KBM-7 (cell line): ENCODE measurements around the gene SLC30A4.
"Not testable (repeated sequence)": the region's sequence is repeated elsewhere in the genome, so short reads cannot be mapped to it uniquely, and the experiment has no call there.

Experiments
- DNase-seq: peaks from one replicate; pipeline ENCODE4 v3.0.0-alpha.2; 2015
- in situ Hi-C: fragments of 300-500 bp; cut with MboI; formaldehyde crosslinking; loops from 2 replicates; pipeline ENCODE4 v1.14.3; 2020; ENCODE audit warnings: low sequenced_read_pairs, low pct_unique_long_range_greater_than_20kb, mixed read lengths

SLC30A4 gene

GRCh38 chr15:45521596-45522327 is 793 bp downstream of the SLC30A4 start:
- in situ Hi-C loops, result no loop called here
- DNase-seq, result peak; percentile 54

DNA sequence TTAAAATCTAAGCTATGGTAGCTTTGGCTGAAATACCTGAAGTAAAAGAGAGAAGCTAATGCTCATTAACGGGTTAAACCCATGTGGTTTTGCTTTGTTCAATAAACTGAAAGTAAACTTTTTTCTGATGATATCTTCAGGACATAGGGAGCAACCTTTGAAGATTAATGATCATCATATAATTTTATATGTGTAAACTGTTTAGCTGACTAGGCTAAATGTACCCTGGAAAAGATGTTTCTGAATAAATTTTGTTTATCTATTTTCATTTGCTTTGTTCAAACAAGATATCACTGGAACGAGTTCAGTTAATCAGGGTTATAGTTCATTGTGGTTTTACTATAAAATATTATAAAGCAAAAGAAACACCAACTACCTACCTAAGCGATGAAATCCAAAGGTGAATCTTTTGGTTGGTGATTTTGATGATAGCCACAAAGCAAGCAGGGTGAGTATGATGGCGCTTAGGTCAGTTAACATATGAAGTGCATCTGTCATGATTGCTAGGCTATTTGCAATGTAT is 11.7 kb downstream of the SLC30A4 start:
- in situ Hi-C loops, result no loop called here
- DNase-seq, result no peak

GRCh38 chr15:45507143-45507542 is 15.4 kb downstream of the SLC30A4 start:
- DNase-seq, in situ Hi-C loops: not testable (repeated sequence)

GRCh38 chr15:45499426-45499825 is 23.1 kb downstream of the SLC30A4 start:
- in situ Hi-C loops, result no loop called here
- DNase-seq, result no peak

- no peak for DNase-seq
- in situ Hi-C loops, result no loop called here
Measured at GRCh38 chr15:45498701-45499100, 23.9 kb downstream of the SLC30A4 start.

- no peak for DNase-seq
- in situ Hi-C loops, result no loop called here
Measured at GRCh38 chr15:45497261-45497660, 25.3 kb downstream of the SLC30A4 start.

- in situ Hi-C loops, result no loop called here
Measured at GRCh38 chr15:45496658-45497057, 25.9 kb downstream of the SLC30A4 start.

GRCh38 chr15:45495588-45495987 is 27.0 kb downstream of the SLC30A4 start:
- DNase-seq, result no peak
- in situ Hi-C loops, result no loop called here

More at GRCh38 chr15:45496658-45497057, 25.9 kb downstream of the SLC30A4 start:
- no peak for DNase-seq

DNA sequence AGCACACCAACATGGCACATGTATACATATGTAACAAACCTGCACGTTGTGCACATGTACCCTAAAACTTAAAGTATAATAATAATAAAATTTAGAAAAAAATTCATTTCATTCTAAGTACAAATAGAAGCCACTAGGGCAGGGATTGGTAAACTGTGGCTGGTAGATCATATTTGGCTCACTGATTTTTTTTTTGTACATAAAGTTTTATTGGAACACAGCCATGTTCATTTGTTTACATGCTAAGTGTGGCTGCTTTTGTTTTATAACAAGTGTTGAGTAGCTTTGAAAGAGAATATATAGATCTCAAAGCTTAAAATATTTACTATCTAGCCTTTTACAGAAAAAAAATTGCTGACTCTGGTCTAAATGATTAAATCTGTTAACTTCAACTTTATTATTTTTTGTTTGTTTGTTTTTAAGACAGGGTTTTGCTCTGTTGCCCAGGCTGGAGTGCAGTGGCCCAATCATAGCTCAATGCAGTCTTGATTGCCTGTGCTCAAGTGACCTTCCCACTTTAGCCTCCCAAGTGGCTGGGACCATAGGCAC is 32.8 kb downstream of the SLC30A4 start:
- no peak for DNase-seq
- in situ Hi-C loops, result no loop called here

DNA sequence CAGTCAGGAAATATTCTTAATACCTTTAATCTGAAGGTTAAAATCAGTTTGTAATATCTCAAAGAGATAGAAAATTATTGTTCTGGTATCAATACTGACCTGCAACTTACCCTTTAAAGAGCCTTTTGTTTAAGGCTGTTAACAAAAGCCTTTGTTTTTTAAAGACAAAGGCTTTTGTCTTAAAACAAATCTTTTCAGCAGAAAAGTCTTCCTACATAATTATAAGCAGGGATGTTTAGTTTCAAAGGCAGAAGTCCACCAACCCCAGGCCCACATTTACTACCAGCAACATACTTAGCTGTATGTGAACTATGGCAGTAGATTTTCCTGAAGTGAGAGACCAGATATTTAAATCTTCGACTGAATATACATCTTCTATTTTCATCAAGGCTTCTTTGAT is 36.2 kb downstream of the SLC30A4 start:
- in situ Hi-C loops, result no loop called here
- no peak for DNase-seq

GRCh38 chr15:45481135-45481534 is 41.4 kb downstream of the SLC30A4 start:
- in situ Hi-C loops, result no loop called here
- no peak for DNase-seq

DNA sequence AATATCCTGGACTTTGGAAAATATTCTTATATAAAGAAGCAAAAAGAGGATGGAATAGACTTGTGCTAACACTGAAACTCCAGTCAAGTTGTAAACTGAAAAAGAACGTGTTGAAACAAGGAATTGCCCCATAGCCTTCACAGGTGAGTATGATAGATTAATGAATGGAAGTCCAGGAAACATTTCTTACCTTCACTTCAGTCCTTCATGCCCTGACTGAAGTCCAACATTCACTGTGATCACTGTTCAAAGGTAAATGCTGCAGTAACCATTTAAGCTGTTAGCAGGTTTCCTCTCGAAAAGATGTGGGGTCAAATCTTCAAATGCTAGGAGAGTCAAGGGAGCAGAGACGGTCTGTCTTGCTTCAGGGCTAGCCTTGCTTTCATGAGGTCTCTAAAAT is 46.1 kb downstream of the SLC30A4 start:
- in situ Hi-C loops, result no loop called here
- DNase-seq, result no peak

- DNase-seq, result no peak
- in situ Hi-C loops, result no loop called here
Measured at GRCh38 chr15:45474799-45475198, 47.8 kb downstream of the SLC30A4 start.

DNA sequence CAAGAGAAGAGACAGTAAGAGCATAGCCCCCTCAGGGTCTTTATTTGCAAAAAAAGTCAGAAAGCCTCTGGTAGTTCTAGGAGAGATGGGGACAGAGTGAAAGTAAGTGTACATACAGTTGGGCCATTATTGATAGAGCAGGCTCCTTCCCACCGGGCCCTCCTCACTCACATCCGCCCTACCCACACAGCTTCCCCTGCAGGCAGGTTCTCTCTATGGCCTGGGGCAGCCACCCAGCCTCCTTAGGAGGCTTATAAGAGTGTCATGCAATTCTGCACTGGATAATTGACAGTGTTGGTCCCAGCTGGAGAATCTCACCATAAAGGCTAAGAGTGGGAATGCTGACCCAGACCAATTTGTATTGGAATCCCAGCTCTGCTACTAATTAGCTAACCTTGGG is 49.5 kb downstream of the SLC30A4 start:
- DNase-seq, result no peak
- in situ Hi-C loops, result no loop called here

GRCh38 chr15:45471151-45471550 is 51.4 kb downstream of the SLC30A4 start:
- in situ Hi-C loops, result no loop called here
- DNase-seq, result no peak

DNA sequence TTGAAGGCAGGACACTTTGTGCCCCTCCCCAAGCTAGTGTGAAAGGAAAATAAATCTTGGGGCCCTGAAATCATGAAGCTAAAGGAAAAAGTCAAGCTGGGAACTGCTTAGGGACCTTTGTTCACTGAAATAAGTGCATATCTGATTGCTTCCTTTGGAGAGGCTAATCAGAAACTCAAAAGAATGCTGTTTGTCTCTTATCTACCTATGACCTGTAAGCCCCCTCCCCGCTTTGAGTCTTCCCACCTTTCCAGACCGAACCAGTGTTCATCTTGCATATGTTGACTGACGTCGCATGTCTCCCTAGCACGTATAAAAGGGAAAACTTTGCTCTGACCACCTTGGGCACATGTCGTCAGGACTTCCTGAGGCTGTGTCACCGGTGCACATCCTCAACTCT is 53.1 kb downstream of the SLC30A4 start:
- no peak for DNase-seq
- in situ Hi-C loops, result no loop called here

GRCh38 chr15:45469027-45469426 is 53.5 kb downstream of the SLC30A4 start:
- in situ Hi-C loops, result no loop called here
- DNase-seq, result no peak

DNA sequence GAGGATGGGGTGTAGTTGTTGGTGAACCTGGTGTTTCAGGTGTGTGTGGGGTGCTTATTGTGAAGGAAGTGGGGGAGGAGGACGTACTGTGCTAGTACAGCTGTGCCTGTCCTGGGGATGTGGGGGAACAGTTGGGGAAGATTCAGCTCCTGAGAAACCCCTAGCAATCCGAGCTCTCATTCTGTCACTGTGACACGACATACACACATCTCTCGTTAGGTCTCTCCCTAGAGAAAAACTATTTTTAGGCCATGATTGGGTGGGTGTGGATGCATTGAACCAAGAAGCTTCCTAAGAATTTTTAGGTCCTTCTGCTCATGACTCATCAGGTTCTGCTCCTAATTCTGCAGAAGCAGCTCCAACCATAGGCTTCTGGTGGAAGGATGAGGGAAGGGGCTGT is 54.3 kb downstream of the SLC30A4 start:
- in situ Hi-C loops, result no loop called here
- DNase-seq, result no peak

DNA sequence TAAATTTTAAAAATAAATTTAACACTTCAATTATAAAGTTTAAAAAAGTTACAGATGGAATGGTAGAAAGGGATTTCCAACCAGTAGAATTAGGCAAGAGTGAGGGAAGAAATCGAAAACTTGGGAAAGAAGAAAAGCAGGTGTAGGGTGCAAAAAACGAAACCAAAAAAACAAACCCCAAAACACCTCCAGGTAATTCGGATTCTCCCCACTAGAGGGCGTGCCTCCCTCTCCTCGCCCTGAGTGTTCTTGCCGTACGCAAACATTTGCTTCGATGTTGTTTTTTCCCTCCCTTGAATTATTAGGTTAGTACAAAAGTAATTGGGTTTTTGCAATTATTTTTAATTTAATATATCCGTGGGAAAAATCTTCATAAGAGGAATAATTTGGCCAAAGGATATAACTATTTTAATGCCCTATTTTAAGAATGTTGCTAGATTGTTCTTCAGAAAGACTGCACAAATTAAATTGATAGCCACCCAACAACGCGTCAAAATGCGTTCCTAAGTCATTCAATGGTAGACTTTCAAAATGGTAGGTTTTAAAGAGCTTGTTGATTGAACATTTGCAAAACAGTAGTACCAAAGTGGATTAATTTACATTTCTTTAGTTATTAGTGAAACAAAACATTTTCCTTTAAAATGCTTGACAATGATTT is 63.7 kb downstream of the SLC30A4 start:
- DNase-seq, result peak; percentile 81
- in situ Hi-C loops, result loop anchor here (10.0 kb wide), 1 partner anchor 156 kb away; no protein-coding TSS in a partner anchor
